GM20000 (cell line): ENCODE data around the gene S100A2.

ENCODE experiments used
- DNase-seq: peaks from one replicate; pipeline ENCODE4 v3.0.0; 2012; ENCODE audit warnings: low spot score
- TF ChIP-seq, protein P1 (sequence below): IDR thresholded peaks from 2 replicates; pipeline ENCODE4 v1.5.1; 2012; ENCODE audit warnings: mild to moderate bottlenecking, control low read depth; ENCODE audit errors: extremely low read depth, missing control alignments

Gene S100A2

DNA sequence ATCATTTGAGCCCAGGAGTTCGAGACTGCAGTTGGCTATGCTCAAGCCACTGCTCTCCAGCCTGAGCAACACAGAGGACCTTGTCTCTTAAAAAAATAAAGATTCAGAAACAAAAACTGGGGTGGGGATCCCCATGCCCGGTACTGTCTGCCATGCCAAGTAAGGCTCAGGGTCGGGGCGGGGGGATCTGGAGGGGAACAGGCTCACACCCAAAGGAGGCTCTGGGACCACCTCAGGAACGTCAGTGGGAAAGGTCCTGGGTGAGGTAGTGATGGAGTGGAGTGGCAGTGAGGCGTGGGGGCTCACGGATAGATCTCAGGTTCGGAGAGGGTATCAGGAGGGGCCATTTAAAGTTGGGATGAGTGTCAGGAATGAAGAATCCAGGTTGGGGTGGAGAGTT lies 19.3 kb downstream of the S100A2 start:
- TF ChIP-seq, protein P1, sequence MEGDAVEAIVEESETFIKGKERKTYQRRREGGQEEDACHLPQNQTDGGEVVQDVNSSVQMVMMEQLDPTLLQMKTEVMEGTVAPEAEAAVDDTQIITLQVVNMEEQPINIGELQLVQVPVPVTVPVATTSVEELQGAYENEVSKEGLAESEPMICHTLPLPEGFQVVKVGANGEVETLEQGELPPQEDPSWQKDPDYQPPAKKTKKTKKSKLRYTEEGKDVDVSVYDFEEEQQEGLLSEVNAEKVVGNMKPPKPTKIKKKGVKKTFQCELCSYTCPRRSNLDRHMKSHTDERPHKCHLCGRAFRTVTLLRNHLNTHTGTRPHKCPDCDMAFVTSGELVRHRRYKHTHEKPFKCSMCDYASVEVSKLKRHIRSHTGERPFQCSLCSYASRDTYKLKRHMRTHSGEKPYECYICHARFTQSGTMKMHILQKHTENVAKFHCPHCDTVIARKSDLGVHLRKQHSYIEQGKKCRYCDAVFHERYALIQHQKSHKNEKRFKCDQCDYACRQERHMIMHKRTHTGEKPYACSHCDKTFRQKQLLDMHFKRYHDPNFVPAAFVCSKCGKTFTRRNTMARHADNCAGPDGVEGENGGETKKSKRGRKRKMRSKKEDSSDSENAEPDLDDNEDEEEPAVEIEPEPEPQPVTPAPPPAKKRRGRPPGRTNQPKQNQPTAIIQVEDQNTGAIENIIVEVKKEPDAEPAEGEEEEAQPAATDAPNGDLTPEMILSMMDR: no peak
- no peak for DNase-seq

DNA sequence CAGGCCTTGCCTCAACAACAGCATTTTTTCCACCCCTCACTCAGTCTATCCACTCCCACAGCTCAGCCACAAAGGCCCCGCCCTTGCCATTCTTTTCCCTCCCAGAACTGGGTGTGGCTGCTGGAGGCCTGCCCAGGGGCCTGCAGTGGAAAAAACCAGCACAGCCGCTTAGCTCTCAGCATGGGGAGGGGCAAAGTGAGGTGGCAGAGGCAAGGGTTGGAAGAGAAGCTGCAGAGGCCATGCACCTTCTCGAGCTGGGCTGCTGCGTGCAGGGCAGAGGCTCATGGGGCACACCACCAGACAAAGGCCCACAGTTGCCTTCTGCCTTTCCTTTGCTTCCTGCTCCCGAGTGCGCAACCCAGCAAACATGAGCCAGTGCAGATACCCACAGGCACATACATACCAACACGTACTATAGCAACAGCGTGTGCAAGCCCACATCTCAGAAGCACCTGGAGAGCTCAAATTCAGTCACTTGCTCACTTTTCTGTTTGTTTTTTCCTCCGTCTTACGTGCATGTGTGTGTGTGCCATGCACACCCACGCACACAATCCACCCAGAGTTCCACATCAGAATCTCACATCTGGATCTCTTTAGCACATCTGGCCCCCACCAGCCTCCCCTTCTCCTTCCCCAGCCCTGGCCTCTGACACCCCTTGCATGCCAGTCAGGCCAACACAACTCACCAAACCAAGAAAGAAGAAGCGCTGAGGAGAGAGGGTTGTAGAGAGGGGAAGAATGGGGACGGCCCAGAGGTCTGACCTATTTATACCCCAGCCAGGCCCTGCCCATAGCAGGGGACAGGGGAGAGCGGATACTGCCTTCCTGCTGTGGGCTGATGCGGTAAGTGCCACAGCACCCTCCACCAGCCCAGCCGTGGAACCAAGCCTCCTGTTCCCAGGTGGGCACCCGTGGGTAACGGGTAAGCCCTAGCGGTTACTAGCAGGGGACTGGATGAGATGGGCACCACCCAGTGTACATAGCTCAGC lies 20.3 kb downstream of the S100A2 start, which contains the start of gene S100A4:
Gene S100A4, minus strand, starts transcription at position 740 of the 989 bp plus-strand sequence. CDS start 1,012 bp downstream, outside the sequence.
- DNase-seq: peak; percentile 70

DNA sequence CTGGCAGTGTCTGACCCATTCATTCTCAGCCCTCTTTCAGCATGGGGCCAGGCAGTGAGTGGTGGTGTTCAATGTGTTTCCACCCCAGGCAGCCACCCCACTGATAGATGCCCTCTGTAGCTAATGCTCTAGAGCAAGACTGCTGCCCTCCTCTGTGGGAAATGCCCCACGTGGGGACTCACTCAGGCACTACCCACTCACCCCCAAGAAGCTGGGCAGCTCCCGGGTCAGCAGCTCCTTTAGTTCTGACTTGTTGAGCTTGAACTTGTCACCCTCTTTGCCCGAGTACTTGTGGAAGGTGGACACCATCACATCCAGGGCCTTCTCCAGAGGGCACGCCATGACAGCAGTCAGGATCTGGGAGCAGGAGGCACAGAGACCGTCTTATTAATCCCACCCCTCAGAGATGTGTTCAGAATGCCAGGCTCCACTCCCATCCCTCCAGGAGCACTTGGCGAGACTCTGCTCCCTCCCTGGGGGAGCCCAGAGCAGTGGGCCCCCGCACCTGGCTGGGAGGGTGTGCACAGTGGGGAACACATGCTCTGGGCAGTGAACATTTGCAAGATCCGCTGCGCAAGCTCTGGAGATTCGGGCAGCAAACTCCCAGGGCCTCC lies 21.1 kb downstream of the S100A2 start:
- no peak for DNase-seq

More for the DNA sequence above, 20.3 kb downstream of the S100A2 start, which contains the start of gene S100A4:
- TF ChIP-seq, protein P1: no peak

DNA sequence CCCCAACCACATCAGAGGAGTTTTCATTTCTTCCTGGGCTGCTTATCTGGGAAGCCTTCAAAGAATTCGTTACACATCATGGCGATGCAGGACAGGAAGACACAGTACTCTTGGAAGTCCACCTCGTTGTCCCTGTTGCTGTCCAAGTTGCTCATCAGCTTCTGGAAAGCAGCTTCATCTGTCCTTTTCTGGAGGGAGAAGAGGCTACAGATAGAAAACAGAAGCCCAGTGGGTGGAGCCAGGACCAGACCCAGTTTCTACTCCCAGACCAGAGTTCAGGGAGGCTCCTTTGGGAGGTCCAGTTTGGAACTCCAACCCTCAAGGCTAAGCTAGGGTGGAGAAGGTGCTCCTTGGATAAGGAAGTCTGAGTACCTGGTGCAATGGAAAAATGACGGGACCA lies 21.9 kb downstream of the S100A2 start:
- no peak for DNase-seq
- TF ChIP-seq, protein P1: no peak

More for the DNA sequence above, 21.1 kb downstream of the S100A2 start:
- TF ChIP-seq, protein P1: no peak

DNA sequence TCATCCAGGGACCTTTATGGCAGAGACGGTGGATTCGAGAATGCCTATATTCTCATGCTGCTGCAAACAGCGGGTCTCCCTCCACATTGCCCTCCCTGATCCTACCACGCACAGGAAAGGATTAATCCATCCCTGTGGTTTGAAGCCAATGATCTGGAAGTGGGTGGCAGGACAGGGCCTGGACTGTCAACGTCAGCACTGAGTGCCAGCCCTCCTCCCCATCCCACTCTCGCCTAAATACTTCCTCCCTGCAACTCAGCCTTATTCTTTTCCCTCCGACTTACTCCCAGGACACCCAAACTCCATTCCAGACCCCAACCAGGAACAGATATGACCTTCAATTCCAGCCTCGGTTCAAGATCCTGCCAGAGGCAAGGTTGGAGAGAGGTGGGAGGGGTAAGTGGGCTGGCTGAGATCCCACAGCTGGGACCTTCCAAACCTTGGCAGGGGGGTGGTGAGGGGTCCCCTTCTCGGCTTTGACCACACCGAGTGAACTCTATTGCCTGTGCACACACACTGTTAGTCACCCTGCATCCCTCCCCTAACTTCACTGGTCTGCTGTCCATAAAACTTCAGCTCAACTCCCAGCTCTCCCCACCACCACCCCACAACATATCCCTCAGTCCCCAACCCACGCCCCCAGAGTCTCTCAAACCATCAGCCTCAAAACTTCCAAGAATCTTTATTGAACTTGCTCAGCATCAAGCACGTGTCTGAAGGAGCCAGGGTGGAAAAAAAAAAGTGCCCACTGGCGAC lies 22.5 kb downstream of the S100A2 start:
- TF ChIP-seq, protein P1: no peak
- no peak for DNase-seq

DNA sequence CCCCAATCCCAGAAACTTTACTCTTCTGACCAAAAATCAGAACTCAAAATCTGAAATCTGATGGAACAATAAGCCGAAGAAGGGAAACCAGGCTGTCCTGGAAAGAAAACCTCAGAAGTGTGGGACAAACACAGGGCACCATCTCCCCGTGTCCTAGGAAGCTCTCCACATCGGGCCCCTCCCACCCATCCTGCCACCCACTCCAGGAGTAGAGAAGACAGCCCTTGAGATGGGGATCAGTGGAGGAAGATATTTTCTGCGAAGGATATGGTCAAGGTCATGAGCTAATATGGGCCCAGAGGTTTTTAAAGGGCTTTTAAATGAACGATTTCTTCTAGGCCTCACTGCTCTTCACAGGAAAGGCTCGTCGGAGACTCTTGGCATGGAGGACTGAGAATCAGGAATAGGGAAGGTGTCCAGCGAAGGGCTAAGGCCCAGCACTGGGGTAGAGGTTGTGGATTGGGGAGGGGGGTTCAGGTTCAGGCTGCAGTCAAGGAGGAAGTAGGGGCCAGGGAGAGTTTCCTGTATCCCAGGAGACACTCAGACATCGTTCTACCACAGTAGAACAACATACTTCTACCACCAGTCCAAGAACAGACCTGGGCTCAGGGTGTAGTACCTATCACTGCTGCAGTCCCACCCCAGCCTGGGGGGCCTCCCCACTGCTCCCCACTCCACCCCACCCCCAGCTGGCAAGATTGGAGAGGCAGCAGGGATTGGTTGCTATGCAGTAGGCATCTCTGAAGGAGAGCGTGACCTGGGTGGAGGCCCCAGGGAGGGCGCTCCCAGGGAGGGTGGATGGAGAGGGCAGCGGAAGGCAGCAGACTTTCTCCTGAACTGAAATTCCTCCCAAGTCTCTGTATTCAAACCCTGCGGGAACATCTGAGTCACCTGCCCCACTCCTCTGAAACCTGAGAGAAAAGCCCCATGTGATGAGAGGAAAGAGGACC lies 23.7 kb downstream of the S100A2 start:
- DNase-seq: no peak
- TF ChIP-seq, protein P1: no peak
